ENCODE data around the gene SCPEP1. TPM values are rescaled to one million over a fixed set of nuclear protein-coding genes. Genes with fewer than 3 reads are reported as not detected.
"Not testable (repeated sequence)": the region's sequence is repeated elsewhere in the genome, so short reads cannot be mapped to it uniquely, and the experiment has no call there.

Gene SCPEP1, protein sequence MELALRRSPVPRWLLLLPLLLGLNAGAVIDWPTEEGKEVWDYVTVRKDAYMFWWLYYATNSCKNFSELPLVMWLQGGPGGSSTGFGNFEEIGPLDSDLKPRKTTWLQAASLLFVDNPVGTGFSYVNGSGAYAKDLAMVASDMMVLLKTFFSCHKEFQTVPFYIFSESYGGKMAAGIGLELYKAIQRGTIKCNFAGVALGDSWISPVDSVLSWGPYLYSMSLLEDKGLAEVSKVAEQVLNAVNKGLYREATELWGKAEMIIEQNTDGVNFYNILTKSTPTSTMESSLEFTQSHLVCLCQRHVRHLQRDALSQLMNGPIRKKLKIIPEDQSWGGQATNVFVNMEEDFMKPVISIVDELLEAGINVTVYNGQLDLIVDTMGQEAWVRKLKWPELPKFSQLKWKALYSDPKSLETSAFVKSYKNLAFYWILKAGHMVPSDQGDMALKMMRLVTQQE
- 38.3 and 41.3 TPM in 2 replicates for total RNA-seq (2014; rRNA removed; shearing (Covaris generic))

DNA sequence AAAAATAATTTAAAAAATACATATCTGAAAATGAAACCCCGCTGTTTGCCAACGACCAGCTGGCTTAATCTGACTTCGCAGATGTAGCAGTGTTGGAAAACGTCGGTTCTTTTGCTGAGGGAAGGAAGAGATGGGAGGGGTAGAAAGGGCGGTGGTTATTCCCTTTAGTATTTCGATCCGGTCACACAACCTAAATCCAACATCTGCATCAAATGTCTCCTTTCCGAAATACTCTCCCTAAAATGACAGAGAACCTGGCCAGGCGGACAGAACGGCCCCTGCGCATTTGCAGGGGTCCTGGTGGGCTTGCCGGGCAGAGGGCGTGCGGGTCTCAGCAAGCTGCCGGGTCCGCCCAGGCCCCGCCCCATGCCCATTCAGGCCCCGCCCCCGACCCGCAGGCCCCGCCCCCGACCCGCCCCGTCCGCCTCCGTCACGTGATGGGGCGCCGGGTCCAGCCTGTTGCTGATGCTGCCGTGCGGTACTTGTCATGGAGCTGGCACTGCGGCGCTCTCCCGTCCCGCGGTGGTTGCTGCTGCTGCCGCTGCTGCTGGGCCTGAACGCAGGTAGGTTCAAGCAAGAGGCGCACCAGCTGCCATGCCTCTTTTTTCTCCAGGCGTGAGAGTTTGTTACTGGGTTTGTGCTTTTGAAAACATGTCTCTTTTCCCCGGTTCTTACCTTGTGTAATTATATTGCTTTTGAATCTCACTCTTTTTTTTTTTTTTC lies at the start of gene SCPEP1:
Gene SCPEP1 (plus strand): TSS at position 459 of the 723 bp plus-strand sequence. CDS start 29 bp downstream, at position 488.
- DNase-seq = peak; percentile 98
- Histone ChIP-seq H3K4me3 (ENCODE audit: insufficient read depth, low read depth, low read length) (peak within 1 kb of the TSS; percentile 51), H3K27me3 (ENCODE audit: control insufficient read depth, insufficient read depth, low read length) (no peaks in the 10 kb centered on the region), H3K36me3 (replicated peaks; ENCODE audit: control insufficient read depth, insufficient read depth, low read length) (no peaks in the 10 kb centered on the region; the same call in 1 of the 2 replicates)

DNA sequence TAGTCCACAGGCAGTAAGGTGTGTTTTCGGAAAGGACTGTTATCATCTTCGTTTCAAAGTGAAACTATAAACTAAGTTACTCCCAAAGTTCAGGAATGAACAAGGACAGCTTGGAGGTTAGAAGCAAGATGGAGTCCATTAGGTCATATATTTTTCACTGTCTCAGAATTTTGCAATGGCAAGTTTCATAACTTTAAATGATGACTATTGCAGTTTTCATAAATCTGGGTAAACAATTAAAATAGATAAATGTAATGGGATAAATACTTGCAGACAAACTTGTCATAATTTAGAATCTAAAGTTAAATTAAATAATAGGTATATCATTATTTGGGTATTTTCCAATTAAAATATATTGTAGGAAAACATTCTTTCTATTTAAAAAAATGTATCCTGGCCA lies 49.3 kb upstream of the SCPEP1 start:
- Histone ChIP-seq H3K27me3 (ENCODE audit: control insufficient read depth, insufficient read depth, low read length) (no peaks in the 10 kb centered on the region), H3K4me3 (ENCODE audit: insufficient read depth, low read depth, low read length) (no peak overlapping the region), H3K36me3 (replicated peaks; ENCODE audit: control insufficient read depth, insufficient read depth, low read length) (no peaks in the 10 kb centered on the region)
- DNase-seq = no peak

DNA sequence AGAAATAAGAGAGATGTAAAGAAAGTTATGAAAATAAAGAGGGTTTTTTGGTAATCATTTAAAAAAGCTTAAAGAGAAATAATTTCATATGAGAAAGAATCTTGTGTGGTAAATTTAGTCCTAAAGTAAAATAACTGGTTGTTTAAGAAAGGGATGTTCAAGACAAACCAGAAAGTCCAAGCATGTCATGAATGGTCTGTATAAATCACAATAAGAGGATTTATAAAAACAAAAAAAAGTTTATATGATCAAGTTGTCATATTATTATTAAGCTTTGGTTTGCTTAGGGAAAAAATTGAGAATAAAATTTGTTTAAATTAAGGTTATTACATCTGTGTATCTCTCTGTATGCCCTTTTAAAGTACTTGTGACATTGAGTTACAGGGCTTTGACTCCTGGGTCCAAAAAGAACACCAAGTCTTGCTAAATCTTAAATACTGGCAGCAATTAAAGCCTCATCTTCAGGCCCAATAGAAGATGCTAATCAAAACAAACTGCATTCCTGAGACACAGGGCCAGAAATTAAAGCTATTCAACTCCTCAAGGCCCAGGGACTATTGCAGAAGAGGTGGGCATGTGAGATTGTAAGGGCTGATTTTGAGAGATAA lies 48.5 kb upstream of the SCPEP1 start:
- Histone ChIP-seq H3K27me3 (ENCODE audit: control insufficient read depth, insufficient read depth, low read length) (no peaks in the 10 kb centered on the region), H3K4me3 (ENCODE audit: insufficient read depth, low read depth, low read length) (no peak overlapping the region), H3K36me3 (replicated peaks; ENCODE audit: control insufficient read depth, insufficient read depth, low read length) (no peaks in the 10 kb centered on the region; the same call in 1 of the 2 replicates)
- DNase-seq = no peak

DNA sequence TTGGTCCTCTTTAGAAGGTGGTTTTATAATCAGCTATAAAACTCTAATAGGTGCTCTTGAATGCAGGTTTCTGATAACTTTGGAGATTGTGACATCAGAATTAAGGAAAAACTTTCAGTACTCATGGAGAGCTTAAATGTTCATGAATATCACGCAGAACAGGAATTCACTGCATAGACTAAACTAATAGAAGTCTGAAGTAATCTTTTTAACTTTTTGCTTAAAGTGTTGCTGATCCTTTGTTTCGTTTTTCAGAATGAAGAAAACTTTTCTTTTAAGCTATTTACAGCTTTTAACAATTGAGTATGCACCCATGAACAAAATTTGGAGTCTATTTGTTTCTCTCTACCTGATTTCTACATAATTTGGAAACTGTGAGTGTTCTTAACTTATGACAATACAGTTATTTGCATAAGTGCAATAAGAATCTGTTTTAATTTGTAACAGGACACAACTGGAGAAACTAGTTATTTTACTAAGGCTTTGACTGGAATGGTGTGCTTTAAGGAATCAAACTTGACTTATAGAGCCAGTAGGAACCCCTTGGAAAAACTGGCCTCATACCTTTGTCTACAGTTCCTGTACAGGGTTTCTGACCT lies 47.1 kb upstream of the SCPEP1 start:
- Histone ChIP-seq H3K4me3 (ENCODE audit: insufficient read depth, low read depth, low read length) (no peak overlapping the region), H3K27me3 (ENCODE audit: control insufficient read depth, insufficient read depth, low read length) (no peaks in the 10 kb centered on the region), H3K36me3 (replicated peaks; ENCODE audit: control insufficient read depth, insufficient read depth, low read length) (no peaks in the 10 kb centered on the region; the same call in 1 of the 2 replicates)
- DNase-seq = no peak

DNA sequence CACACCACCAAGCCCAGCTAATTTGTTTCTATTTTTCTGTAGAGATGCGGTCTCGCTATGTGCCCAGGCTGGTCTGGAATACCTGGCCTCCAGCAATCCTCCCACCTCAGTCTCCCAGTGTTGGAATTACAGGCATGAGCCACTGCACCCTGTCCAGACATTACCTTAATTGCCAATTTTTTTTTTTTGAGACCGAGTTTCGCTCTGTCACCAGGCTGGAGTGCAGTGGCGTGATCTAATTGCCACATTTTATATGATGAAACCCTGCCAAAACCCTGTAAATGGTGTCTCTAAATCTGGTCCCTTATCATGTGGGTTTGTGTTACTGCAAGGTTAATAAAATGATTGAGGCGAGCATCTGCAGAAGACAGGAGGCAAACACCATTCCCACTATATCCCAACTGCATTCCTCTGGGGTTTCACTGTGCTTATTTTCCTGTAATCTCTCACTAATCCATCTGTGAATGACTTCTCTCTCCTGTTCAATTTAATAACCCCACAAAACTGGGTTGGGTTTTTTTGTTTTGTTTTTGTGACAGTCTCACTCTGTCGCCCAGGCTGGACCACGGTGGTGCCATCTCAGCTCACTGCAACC lies 44.7 kb upstream of the SCPEP1 start:
- DNase-seq = no peak
- peaks cover 5% of the 10 kb centered on the region for H3K36me3 ChIP-seq (replicated peaks; ENCODE audit: control insufficient read depth, insufficient read depth, low read length)
- no peak overlapping the region for H3K4me3 ChIP-seq (ENCODE audit: insufficient read depth, low read depth, low read length)
- no peaks in the 10 kb centered on the region for H3K27me3 ChIP-seq (ENCODE audit: control insufficient read depth, insufficient read depth, low read length)

DNA sequence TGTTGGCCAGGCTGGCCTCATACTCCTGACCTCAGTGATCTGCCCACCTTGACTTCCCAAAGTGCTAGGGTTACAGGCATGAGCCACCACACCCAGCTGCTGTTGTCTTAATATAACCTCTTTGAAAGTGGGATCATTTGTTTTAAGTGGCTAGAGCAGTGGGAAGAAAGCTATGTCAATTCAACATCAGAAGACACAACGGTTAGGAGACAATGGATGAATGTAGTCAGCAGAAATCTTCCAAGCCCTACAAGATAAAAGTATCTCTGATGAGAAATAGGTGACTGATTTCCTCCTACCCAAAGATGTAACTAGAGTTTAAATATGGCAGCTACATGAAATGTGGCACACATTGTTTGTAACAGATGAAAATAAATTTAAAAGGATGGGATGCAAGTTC lies 44.1 kb upstream of the SCPEP1 start:
- Histone ChIP-seq H3K4me3 (ENCODE audit: insufficient read depth, low read depth, low read length) (no peak overlapping the region), H3K27me3 (ENCODE audit: control insufficient read depth, insufficient read depth, low read length) (no peaks in the 10 kb centered on the region), H3K36me3 (replicated peaks; ENCODE audit: control insufficient read depth, insufficient read depth, low read length) (peaks cover 5% of the 10 kb centered on the region)
- DNase-seq = no peak

DNA sequence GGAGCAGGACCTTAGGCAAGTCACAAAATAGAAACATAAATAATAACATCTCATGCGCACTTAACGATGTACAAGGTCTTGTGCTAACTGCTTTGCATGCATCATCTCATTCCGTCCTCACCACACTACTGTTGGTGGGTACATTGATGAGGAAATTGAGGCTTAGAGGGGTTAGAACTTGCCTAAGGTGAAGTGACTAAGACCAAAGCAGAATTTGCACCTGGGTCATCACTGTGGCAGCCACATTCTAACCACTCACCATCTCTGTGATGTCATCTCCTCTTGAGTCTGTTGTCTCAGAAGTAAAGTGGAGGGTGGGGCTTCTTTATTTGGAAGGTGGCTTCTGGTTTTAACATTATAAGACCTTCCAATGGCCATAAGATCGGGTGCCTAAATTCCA lies 43.7 kb upstream of the SCPEP1 start:
- Histone ChIP-seq H3K27me3 (ENCODE audit: control insufficient read depth, insufficient read depth, low read length) (no peaks in the 10 kb centered on the region), H3K36me3 (replicated peaks; ENCODE audit: control insufficient read depth, insufficient read depth, low read length) (peaks cover 5% of the 10 kb centered on the region), H3K4me3 (ENCODE audit: insufficient read depth, low read depth, low read length) (no peak overlapping the region)
- DNase-seq = no peak

DNA sequence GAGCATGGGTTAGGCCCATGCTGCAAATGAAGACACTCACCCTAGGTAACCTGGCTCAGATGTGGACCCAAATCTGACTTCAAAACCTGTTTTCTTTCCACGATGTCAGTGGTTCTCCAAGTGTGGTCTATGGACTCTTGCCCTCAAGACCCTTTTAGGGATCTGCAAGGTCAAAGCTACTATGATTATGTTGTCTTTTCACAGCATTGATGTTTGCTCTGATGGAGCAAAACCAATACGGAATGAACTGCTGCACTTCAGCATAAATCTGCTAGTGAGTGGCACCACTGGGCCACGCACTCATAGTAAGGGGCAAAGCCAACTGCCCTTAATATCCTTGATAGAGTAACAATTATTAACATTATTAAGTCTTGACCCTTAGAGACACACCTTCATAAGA lies 42.5 kb upstream of the SCPEP1 start:
- DNase-seq = no peak
- no peaks in the 10 kb centered on the region for H3K27me3 ChIP-seq (ENCODE audit: control insufficient read depth, insufficient read depth, low read length)
- H3K36me3 ChIP-seq (replicated peaks; ENCODE audit: control insufficient read depth, insufficient read depth, low read length) = peaks cover 5% of the 10 kb centered on the region
- no peak overlapping the region for H3K4me3 ChIP-seq (ENCODE audit: insufficient read depth, low read depth, low read length)

DNA sequence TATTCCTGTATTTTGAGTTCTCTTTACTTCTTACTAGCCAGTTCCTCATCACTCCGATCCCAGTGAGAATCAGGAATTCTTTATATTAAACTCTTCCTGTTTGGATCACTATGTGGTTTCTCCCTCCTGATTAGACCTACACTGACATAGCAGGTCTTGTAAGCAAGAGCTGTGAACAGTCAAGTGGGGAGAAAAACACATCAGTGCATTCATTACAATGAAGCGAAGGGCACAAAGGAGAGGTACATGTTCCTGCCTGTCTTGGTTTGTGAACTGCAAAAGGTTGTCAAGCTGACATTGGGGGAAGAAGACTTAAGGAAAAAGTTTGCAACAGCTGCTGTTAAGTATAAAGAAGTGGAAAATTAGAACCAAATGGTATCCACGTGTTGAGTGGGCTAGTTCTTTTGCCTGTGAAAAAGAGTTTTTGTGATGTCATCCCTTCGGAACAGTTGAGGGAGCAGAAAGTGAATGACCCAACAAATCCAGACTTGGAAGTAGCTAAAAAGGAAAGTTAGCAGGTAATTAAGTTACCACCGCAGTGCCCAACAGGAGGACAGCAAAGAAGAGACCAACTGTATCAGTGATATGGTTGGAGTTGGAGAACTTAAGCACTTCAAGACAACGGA lies 41.1 kb upstream of the SCPEP1 start:
- Histone ChIP-seq H3K27me3 (ENCODE audit: control insufficient read depth, insufficient read depth, low read length) (no peaks in the 10 kb centered on the region), H3K36me3 (replicated peaks; ENCODE audit: control insufficient read depth, insufficient read depth, low read length) (peaks cover 9% of the 10 kb centered on the region), H3K4me3 (ENCODE audit: insufficient read depth, low read depth, low read length) (no peak overlapping the region)
- no peak for DNase-seq

DNA sequence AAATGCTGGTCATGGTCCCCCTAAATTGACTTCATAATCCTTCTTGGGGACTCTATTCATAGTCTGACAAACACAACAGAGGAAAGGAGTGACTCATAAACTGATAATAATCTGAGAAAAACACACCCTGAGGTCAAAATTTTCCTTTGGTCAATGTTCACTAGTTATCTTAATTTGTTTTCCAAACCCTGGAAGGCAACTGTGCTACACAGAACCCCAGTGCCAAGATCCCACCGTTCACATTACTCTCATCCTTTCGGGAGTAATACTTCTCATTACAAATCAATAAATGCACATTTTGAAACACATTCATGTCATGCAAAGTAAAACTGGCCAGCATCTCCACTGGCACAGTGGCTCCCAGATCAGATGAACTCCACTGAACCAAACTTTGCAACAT lies 40.2 kb upstream of the SCPEP1 start:
- H3K36me3 ChIP-seq (replicated peaks; ENCODE audit: control insufficient read depth, insufficient read depth, low read length) = peaks cover 10% of the 10 kb centered on the region
- H3K27me3 ChIP-seq (ENCODE audit: control insufficient read depth, insufficient read depth, low read length) = no peaks in the 10 kb centered on the region
- DNase-seq = no peak
- no peak overlapping the region for H3K4me3 ChIP-seq (ENCODE audit: insufficient read depth, low read depth, low read length)

DNA sequence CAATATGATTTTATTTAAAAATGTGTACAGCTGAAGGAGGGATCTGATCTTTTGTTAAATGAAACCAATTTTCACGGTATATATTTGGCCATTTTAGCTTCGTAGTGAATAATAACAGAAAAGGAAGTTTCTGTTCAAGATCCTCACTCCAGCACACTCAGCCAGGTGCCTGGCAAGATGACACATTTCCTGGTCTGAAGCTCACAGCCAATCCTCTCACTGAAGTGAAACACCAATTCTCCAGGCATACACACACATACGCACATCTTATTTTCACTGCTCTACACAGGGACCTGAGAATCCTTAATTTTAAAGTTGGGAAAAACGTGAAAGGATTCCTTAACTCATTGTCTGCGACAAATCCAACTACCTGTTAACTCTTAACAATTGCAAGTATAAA lies 39.7 kb upstream of the SCPEP1 start:
- H3K4me3 ChIP-seq (ENCODE audit: insufficient read depth, low read depth, low read length); DNase-seq: not testable (repeated sequence)

DNA sequence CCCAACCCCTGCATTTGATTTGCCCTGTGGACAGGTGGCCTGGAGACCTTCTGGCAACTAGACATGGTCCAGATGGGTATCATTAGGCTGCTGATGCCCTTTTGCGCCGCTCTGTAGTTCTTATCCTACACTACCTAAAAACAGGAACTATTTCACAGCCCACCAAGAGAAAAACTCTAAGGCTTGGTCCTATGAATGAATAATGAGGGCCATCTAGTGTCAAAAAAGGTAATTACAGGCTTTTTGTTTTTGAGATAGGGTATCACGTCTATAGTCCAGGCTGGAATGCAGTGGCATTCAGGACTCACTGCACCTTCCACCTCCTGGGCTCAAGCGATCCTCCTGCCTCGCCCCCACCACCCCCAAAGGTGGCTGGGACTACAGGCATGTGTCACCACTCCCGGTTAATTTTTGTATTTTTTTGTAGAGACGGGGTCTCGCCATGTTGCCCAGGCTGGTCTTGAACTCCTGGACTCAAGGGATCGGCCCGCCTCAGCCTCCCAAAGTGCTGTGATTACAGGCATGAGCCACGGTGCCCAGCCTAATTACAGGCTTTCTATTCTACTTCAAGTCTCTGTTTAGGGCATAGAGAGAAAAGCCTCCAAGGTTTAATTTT lies 38.0 kb upstream of the SCPEP1 start:
- no peaks in the 10 kb centered on the region for H3K27me3 ChIP-seq (ENCODE audit: control insufficient read depth, insufficient read depth, low read length)
- H3K4me3 ChIP-seq (ENCODE audit: insufficient read depth, low read depth, low read length) = no peak overlapping the region
- DNase-seq = peak; percentile 70
- peaks cover 12% of the 10 kb centered on the region for H3K36me3 ChIP-seq (replicated peaks; ENCODE audit: control insufficient read depth, insufficient read depth, low read length)

More for the DNA sequence above, 39.7 kb upstream of the SCPEP1 start:
- not testable (repeated sequence) for H3K36me3 ChIP-seq (replicated peaks; ENCODE audit: control insufficient read depth, insufficient read depth, low read length); H3K27me3 ChIP-seq (ENCODE audit: control insufficient read depth, insufficient read depth, low read length)

DNA sequence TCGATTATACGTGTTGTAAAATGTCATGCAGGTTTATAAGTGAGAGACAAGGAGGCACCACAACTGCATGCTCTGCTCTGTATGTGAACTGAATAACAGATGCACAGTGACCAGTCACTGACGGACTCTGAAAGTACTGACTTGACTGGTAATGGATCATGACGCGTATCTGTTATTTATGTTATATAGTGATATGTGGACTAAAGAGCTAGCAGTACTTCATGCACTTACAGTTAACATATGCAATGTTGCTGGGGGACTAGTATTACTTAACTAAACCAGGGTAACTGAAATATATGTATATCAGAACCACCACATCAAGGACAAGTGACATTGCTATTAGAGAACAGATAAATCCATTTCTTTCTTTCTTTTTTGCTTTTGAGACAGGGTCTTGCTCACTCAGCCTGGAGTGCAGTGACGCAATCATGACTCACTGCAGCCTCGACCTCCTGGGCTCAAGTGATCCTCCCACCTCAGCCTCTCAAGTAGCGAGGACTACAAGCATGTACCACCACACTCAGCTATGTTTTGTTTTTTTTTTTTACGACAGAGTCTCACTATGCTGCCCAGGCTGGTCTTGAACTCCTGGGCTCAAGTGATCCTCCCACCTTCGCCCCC lies 34.3 kb upstream of the SCPEP1 start:
- Histone ChIP-seq H3K36me3 (replicated peaks; ENCODE audit: control insufficient read depth, insufficient read depth, low read length) (peaks cover 7% of the 10 kb centered on the region), H3K27me3 (ENCODE audit: control insufficient read depth, insufficient read depth, low read length) (no peaks in the 10 kb centered on the region), H3K4me3 (ENCODE audit: insufficient read depth, low read depth, low read length) (no peak overlapping the region)
- DNase-seq = no peak

Measured in H7 (cell line).